GM12891 (cell line): ENCODE measurements around the gene WDR3.

Source experiments
- POLR2A ChIP-seq: IDR thresholded peaks from 2 replicates; pipeline ENCODE4 v1.6.1; 2011; ENCODE audit warnings: low read depth, low read length, control low read depth
- POLR2AphosphoS5 ChIP-seq: IDR thresholded peaks from 2 replicates; pipeline ENCODE4 v1.6.1; 2011; ENCODE audit warnings: low read depth, low read length, control low read depth
- POU2F2 ChIP-seq: IDR thresholded peaks from 2 replicates; pipeline ENCODE4 v1.6.1; 2011; ENCODE audit warnings: low read depth, mild to moderate bottlenecking, control low read depth, low read length, moderate library complexity
- SPI1 ChIP-seq: IDR thresholded peaks from 2 replicates; pipeline ENCODE4 v1.6.1; 2011; ENCODE audit warnings: low read depth, low read length, control low read depth
- TAF1 ChIP-seq: IDR thresholded peaks from 2 replicates; pipeline ENCODE4 v1.6.1; 2011; ENCODE audit warnings: low read depth, low read length, control low read depth

DNA sequence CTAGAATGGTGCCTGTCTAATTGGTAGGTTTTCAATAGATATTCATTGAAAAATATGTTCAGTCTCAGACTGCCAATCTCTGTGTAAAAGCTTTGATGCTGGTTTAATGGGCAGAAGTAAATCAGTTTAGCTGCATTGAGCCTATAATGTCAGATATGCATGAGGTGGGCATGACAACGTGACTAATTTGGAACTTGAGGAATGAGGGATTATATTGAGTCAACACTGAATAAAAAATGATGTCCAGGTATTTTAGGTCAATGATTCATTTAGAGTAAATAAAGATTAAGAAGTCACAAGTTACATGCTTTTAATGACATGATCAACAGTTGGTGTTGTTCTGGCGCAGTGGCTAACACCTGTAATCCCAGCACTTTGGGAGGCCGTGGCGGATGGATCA is 3.0 kb downstream of the WDR3 start:
- TF ChIP-seq POLR2AphosphoS5 (no peak), TAF1 (no peak), POLR2A (no peak), SPI1 (no peak), POU2F2 (no peak)
